Hair follicular keratinocyte (primary cell): ENCODE measurements around the gene CEACAM4. TPM values are rescaled to one million over a fixed set of nuclear protein-coding genes. Genes with fewer than 3 reads are reported as not detected.

Experiments used
- total RNA-seq: library from RNA; depleted of rRNA; stranded (reverse); fragments of >200 nt; gene quantifications from 2 replicates; pipeline ENCODE4 v1.2.3, GENCODE V29; 2015

Gene CEACAM4
- not detected in 2 replicates for total RNA-seq

GRCh38 chr19:41626877-41627276 lies at the start of gene CEACAM4:
Gene CEACAM4, minus strand, starts transcription at chr19:41627074. Its CDS starts 111 bp downstream, at chr19:41626963.

GRCh38 chr19:41575998-41576397 lies 50.9 kb downstream of the CEACAM4 start, which contains the start of gene CEACAM21:
Gene CEACAM21, plus strand, starts transcription at chr19:41576166. Its CDS starts 109 bp downstream, at chr19:41576275.

Other genes starting within 250 kb of the CEACAM4 start
- gene EXOSC5, start 229.7 kb downstream of the CEACAM4 start, total RNA-seq, result 30.5 and 45.2 TPM in 2 replicates
- 41.0 and 57.4 TPM in 2 replicates for gene BCKDHA, start 229.3 kb downstream of the CEACAM4 start, total RNA-seq
- gene B3GNT8, start 199.7 kb downstream of the CEACAM4 start, total RNA-seq, result 6.3 and 9.4 TPM in 2 replicates
- gene DMAC2, start 187.2 kb downstream of the CEACAM4 start, total RNA-seq, result 53.7 and 76.6 TPM in 2 replicates
- not detected in 2 replicates for gene ERICH4, start 183.9 kb downstream of the CEACAM4 start, total RNA-seq
- not detected in 2 replicates for gene CEACAM21, start 50.9 kb downstream of the CEACAM4 start, total RNA-seq
- not detected in 2 replicates for gene CEACAM7, start 61.2 kb upstream of the CEACAM4 start, total RNA-seq
- not detected in 2 replicates for gene CEACAM5, start 81.6 kb upstream of the CEACAM4 start, total RNA-seq
- gene CEACAM6, start 128.5 kb upstream of the CEACAM4 start, total RNA-seq, result 0.11 and 0.23 TPM in 2 replicates
- gene CEACAM3, start 169.5 kb upstream of the CEACAM4 start, total RNA-seq, result not detected in 2 replicates
- not detected in 2 replicates for gene LYPD4, start 217.6 kb upstream of the CEACAM4 start, total RNA-seq
- not detected in 2 replicates for gene DMRTC2, start 218.0 kb upstream of the CEACAM4 start, total RNA-seq
- 1,704 and 2,675 TPM in 2 replicates for gene RPS19, start 233.2 kb upstream of the CEACAM4 start, total RNA-seq